Fibroblast of lung (primary cell): ENCODE data around the gene KRT6C. TPM values are rescaled to one million over a fixed set of nuclear protein-coding genes. Genes with fewer than 3 reads are reported as not detected.

ENCODE experiments used
- DNase-seq, 2 donors: peaks; one replicate each; pipeline versions ENCODE4 v3.0.0 to v3.0.0-alpha.2; 2010; ENCODE audit warnings: low read depth in 2 of 2
- H2AFZ ChIP-seq: 2 replicates; pipeline ENCODE4 v1.5.1; 2012; ENCODE audit warnings: low read length, control low read depth, inconsistent platforms
- H3K27ac ChIP-seq: 2 replicates; pipeline ENCODE4 v1.5.1; 2011; ENCODE audit warnings: low read length, control low read depth; ENCODE audit not compliant: insufficient read depth
- H3K27me3 ChIP-seq: 2 replicates; pipeline ENCODE4 v1.5.1; 2011; ENCODE audit warnings: mild to moderate bottlenecking, low read length; ENCODE audit not compliant: control insufficient read depth, insufficient read depth
- H3K36me3 ChIP-seq: 2 replicates; pipeline ENCODE4 v1.5.1; 2011; ENCODE audit warnings: low read length; ENCODE audit not compliant: control insufficient read depth, insufficient read depth
- H3K4me1 ChIP-seq: 2 replicates; pipeline ENCODE4 v1.5.1; 2011; ENCODE audit warnings: low read length; ENCODE audit not compliant: control insufficient read depth, insufficient read depth; ENCODE audit errors: extremely low read depth
- H3K4me2 ChIP-seq: 2 replicates; pipeline ENCODE4 v1.5.1; 2011; ENCODE audit warnings: low read length, control low read depth; ENCODE audit not compliant: insufficient read depth; ENCODE audit errors: extremely low read depth
- H3K4me3 ChIP-seq, 4 experiments: fragments of 200-600 bp in 1 of 4; sonication (generic) in 1 of 4; replicated peaks in 1 of 4; 2 replicates each; pipeline ENCODE4 v1.5.1; 2011 to 2016; ENCODE audit warnings: low read length in 4 of 4, low read depth in 3 of 4, mild to moderate bottlenecking in 3 of 4, control low read depth in 2 of 4, inconsistent platforms in 1 of 4, mixed read lengths in 1 of 4; ENCODE audit not compliant: insufficient read depth in 1 of 4; ENCODE audit errors: control extremely low read depth in 1 of 4
- H3K79me2 ChIP-seq: 2 replicates; pipeline ENCODE4 v1.5.1; 2012; ENCODE audit warnings: mild to moderate bottlenecking, low read length, inconsistent platforms; ENCODE audit not compliant: control insufficient read depth, insufficient read depth
- H3K9ac ChIP-seq: 2 replicates; pipeline ENCODE4 v1.5.1; 2011; ENCODE audit warnings: mild to moderate bottlenecking, low read length, control low read depth; ENCODE audit not compliant: insufficient read depth
- H3K9me3 ChIP-seq: 2 replicates; pipeline ENCODE4 v1.5.1; 2012; ENCODE audit warnings: low read depth, low read length; ENCODE audit not compliant: control insufficient read depth, insufficient read depth
- H4K20me1 ChIP-seq: 2 replicates; pipeline ENCODE4 v1.5.1; 2011; ENCODE audit warnings: low read length; ENCODE audit not compliant: control insufficient read depth, insufficient read depth; ENCODE audit errors: extremely low read depth
- EZH2 ChIP-seq: IDR thresholded peaks from 2 replicates; pipeline ENCODE4 v1.5.1; 2012; ENCODE audit warnings: low read length, control low read depth, mild to moderate bottlenecking; ENCODE audit errors: missing control alignments
- polyA plus RNA-seq, 2 donors: library from polyadenylated mRNA; depleted of rRNA in 1 of 2; stranded (reverse) in 1 of 2; unstranded in 1 of 2; fragments of >200 nt; gene quantifications; 2 replicates each; pipeline ENCODE4 v1.2.1, GENCODE V29; 2011 to 2012; ENCODE audit warnings: missing spikeins in 1 of 2
- total RNA-seq: library from RNA; depleted of rRNA; stranded (reverse); fragments of >200 nt; gene quantifications from 2 replicates; pipeline ENCODE4 v1.2.1, GENCODE V29; 2014
- TF ChIP-seq, protein P1 (sequence below), 2 donors: IDR thresholded peaks in 1 of 2; conservative IDR thresholded peaks in 1 of 2; 1 replicate in 1 of 2; 2 replicates in 1 of 2; pipeline ENCODE4 v1.5.1; 2011 to 2012; ENCODE audit warnings: low read length in 2 of 2, control low read depth in 1 of 2, inconsistent platforms in 1 of 2, low read depth in 1 of 2, mild to moderate bottlenecking in 1 of 2

The KRT6C gene
- total and polyA plus RNA-seq, 2 donors (not counting 1 experiment from before 2014, with no cell fraction given), result not detected

DNA sequence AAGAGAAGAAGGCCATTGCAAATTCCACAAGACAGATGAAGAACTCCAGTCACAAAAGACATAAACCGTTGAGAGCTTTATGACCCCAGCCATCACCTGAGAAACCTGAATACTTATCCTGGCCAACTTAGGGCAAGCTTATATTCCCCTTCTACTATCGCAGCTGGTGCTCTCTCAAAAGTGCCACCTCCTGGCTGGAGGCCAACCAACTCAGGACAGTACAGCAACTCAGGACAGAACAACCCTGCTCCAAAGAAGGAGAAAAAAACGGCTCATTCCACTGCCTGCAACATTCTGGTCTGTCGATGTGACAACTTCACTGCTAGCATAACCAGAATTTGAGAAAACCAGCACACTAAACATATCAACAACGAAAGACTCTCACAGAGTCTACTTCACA lies 11.9 kb downstream of the KRT6C start:
- H3K4me2 ChIP-seq, result no peak overlapping the region
- no peaks in the 10 kb centered on the region for H3K27me3 ChIP-seq
- no peaks in the 10 kb centered on the region for H3K79me2 ChIP-seq
- H3K4me1 ChIP-seq, result no peaks in the 10 kb centered on the region
- H3K9ac ChIP-seq, result no peak overlapping the region
- DNase-seq, result no peak
- no peak overlapping the region for H2AFZ ChIP-seq
- H4K20me1 ChIP-seq, result no peaks in the 10 kb centered on the region
- H3K36me3 ChIP-seq, result no peaks in the 10 kb centered on the region
- no peak overlapping the region for H3K4me3 ChIP-seq
- TF ChIP-seq, protein P1, sequence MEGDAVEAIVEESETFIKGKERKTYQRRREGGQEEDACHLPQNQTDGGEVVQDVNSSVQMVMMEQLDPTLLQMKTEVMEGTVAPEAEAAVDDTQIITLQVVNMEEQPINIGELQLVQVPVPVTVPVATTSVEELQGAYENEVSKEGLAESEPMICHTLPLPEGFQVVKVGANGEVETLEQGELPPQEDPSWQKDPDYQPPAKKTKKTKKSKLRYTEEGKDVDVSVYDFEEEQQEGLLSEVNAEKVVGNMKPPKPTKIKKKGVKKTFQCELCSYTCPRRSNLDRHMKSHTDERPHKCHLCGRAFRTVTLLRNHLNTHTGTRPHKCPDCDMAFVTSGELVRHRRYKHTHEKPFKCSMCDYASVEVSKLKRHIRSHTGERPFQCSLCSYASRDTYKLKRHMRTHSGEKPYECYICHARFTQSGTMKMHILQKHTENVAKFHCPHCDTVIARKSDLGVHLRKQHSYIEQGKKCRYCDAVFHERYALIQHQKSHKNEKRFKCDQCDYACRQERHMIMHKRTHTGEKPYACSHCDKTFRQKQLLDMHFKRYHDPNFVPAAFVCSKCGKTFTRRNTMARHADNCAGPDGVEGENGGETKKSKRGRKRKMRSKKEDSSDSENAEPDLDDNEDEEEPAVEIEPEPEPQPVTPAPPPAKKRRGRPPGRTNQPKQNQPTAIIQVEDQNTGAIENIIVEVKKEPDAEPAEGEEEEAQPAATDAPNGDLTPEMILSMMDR (conservative IDR thresholded peaks at IDR 0.05 in 1 of 2, IDR thresholded peaks at IDR 0.05 in 1 of 2; ENCODE audit: low read depth in 1 of 2, low read length in 2 of 2), result no peak
- TF ChIP-seq EZH2, result no peak
- no peaks in the 10 kb centered on the region for H3K9me3 ChIP-seq
- no peak overlapping the region for H3K27ac ChIP-seq

DNA sequence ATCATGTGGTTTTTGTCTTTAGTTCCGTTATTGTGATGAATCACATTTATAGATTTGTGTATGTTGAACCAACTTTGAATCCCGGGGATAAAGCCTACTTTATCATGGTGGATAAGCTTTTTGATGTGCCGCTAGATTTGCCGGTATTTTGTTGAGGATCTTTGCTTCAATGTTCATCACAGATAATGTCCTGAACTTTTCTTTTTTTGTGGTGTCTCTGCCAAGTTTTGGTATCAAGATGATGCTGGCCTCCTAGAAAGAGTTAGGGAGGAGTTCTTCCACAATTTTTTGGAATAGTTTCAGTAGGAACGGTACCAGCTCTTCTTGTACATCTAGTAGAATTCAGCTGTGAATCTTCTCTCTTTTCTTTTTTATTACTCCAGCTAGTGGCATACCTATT lies 14.7 kb downstream of the KRT6C start:
- H3K4me2 ChIP-seq, result no peak overlapping the region
- no peak for DNase-seq
- no peaks in the 10 kb centered on the region for H3K9me3 ChIP-seq
- no peaks in the 10 kb centered on the region for H3K79me2 ChIP-seq
- no peaks in the 10 kb centered on the region for H3K27me3 ChIP-seq
- H3K36me3 ChIP-seq, result no peaks in the 10 kb centered on the region
- no peak overlapping the region for H2AFZ ChIP-seq
- H3K27ac ChIP-seq, result no peak overlapping the region
- no peaks in the 10 kb centered on the region for H3K4me1 ChIP-seq
- TF ChIP-seq, protein P1 (conservative IDR thresholded peaks at IDR 0.05 in 1 of 2, IDR thresholded peaks at IDR 0.05 in 1 of 2; ENCODE audit: low read depth in 1 of 2, low read length in 2 of 2), result no peak
- no peak for TF ChIP-seq EZH2
- no peak overlapping the region for H3K4me3 ChIP-seq
- H4K20me1 ChIP-seq, result no peaks in the 10 kb centered on the region
- H3K9ac ChIP-seq, result no peak overlapping the region

DNA sequence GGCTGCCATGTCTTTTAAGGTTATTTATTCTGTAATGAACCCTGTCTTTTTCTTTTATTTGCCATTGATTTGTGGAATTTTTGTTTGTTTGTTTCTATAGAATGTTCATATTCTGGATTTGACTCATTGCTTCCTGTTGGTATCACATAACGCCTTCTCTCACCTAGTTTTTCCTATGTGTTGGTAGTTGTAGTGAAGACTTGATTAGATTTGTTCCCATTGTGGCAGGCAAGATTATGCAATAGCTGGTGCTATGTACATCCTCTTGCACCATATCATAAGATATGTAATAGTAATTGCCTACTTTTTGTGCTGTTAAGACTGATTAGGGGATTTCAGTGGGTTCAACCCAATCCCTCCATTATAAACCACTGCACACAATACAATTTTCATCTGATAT lies 17.8 kb downstream of the KRT6C start:
- H3K27ac ChIP-seq, result no peak overlapping the region
- no peaks in the 10 kb centered on the region for H3K36me3 ChIP-seq
- no peak overlapping the region for H3K4me3 ChIP-seq
- H2AFZ ChIP-seq, result no peak overlapping the region
- no peaks in the 10 kb centered on the region for H3K79me2 ChIP-seq
- TF ChIP-seq, protein P1 (conservative IDR thresholded peaks at IDR 0.05 in 1 of 2, IDR thresholded peaks at IDR 0.05 in 1 of 2; ENCODE audit: low read depth in 1 of 2, low read length in 2 of 2), result no peak
- TF ChIP-seq EZH2, result no peak
- H3K27me3 ChIP-seq, result no peaks in the 10 kb centered on the region
- H3K4me1 ChIP-seq, result no peaks in the 10 kb centered on the region
- no peak overlapping the region for H3K9ac ChIP-seq
- no peaks in the 10 kb centered on the region for H3K9me3 ChIP-seq
- H4K20me1 ChIP-seq, result no peaks in the 10 kb centered on the region
- no peak overlapping the region for H3K4me2 ChIP-seq
- peak in 1 of 2 donors; percentile 11 for DNase-seq
